GM19193 (cell line): ENCODE measurements around the gene DSC1.

ENCODE experiments used
- POLR2A ChIP-seq: IDR thresholded peaks from 4 replicates; pipeline ENCODE4 v1.6.1; 2011; ENCODE audit not compliant: insufficient read depth, insufficient read length; ENCODE audit errors: extremely low read depth

Gene DSC1

DNA sequence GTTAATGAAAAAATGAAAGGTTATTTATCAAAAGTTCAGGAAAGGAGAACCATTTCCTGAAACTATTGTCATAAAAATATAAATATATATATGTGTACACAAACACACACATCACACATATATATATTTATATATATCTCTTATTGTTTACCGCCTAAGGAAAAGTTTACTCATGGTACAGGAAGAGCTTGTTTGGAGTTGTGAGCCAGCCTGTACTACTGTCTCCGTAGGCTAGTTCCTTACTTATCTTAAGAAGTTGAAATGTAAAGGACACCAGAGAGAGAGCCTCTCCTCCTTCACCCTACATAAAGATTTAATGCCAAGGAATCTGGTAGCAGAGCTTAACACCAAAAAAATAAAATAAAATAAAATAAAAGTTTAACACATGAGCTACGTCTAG, 19.6 kb downstream of the DSC1 start:
- no peak for TF ChIP-seq POLR2A

DNA sequence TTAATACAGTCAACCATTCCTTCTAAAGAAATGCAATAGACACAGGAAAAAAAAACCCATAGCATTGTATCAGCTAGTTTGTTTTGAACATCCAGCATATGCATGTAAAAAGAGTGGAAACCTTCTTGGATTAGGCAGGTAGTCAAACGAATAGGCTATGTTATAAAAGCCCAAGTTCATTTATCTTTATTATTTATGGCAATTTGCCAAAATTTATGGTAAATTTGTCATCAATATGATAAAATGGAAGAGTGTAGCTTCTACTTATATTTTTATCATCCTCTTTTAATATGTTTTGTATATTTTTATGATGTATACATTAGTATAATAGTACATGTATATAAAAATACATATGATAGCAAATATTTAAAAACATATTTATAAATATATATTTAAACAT, 23.9 kb downstream of the DSC1 start:
- no peak for TF ChIP-seq POLR2A

DNA sequence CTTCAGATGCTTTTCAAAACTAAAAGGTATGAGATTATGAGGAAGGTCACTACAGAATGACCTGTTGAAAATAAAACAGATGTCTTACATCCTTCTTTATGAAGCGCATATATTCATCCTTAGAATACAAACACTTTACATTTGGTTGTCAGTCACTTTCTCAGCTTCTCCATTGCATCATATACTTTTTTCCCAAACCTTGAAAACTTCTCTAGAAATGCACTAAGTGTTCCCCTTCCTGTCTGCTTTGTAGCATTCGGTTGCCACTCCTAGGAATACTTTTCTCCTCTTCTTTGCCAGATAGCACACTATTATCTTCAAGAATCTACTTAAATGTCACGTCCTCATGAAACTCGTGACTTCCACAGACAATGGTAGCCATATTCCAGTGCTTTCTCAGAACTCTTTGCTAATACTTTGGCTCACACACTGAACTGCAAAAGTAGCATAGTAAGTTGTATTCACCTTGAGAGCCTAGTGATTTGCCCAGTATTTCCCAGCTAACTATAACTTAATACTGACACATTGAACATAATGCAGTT, 27.6 kb downstream of the DSC1 start:
- TF ChIP-seq POLR2A = no peak

DNA sequence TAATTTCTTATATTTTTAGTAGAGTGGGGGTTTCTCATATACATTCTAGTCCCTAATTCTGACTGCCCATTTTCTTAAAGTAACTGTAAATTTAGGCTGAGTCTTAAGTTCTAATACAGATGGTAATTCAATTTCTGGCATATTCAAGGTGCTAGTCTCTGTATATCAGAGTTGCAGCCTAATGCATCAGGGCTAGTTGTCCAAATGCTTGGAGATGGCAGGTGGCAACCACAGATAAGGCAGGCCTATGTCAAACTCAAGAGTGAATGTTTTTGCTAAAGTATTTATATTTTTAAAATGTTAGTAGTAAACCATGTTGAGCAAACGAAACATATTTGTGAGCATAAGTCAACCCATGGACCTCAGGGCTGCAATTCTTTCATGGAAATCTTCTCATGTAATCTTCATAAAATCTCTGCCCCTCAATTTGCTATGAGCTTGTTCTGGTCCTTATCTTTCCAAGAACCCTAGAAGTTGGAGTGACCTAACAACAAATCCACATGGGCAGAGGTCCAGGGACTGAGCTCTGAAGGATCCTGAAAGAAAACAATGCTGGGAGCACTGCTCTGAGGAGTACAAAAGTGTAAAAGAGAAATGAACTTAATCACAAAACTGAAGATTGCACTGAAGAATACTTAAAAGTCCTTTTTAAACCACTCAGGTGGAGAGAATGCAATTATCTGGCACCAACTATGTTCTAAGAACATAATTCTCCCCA, 33.1 kb downstream of the DSC1 start:
- TF ChIP-seq POLR2A = no peak

DNA sequence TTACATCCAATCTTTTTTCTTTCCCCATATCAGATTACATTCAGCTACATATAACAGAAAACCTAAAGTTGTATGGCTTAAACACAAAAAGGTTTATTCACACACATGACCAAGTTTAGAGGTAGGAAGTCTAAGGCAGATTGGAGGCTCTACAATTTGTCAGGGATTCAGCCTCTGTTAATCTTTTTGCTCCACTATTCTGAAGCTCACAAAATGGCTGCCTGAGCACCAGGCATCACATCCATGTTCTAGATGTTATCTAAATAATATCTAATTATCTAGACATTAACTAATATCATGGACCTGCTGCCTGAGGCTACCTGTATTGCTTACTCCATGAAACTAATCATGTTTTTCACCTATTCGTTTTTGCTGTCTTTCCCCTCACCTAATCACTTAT, 36.8 kb downstream of the DSC1 start:
- no peak for TF ChIP-seq POLR2A

DNA sequence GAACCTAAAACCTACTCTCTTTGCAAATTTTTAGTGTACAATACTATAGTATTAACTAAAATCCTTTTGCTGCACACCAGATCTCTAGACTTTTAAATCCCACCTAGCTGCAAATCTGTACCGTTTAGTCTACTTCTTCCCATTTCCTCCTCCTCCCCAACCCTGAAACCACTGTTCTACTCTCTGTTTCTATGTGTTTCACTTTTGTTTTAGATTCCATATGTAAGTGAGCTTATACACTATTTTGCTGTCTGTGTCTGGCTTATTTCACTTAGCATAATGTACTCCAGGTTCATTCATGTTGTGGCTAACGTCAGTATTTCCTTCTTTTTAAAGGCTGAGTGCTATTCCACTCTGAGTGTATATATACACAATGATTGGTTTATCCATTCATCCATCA, 42.1 kb downstream of the DSC1 start:
- no peak for TF ChIP-seq POLR2A

DNA sequence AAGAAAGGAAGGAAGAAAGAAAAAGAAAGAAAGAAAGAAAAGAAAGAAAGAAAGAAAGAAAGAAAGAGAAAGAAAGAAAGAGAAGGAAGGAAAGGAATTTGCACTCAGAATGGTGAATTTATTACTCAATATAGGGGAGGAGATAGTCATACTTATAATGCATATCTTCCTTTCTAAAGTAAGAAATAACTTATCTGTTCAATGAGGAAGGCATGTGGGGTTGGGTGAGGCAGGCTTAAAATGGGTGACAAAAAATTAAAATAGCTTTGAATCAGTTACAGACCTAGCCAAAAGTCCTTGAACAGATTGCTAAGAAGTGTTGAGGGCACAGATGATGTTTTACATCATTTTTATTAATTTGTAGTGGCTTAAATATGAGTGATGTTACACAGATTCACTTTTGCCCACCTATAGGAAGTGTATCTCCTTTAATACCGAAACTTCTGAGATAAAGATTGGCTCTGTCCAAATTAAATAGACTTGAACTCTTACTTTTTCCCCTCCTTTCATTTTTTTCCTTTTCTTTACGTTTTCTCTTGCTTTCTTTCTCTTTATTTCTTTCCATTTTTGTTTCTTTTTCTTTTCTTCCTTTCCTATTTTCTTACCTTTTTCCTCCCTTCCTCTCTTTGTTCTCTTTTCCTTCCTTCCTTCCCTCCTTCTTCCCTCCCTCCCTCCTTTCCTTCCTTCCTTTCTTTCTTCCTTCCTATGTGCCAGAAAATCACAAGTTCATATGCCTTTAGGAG, 45.6 kb downstream of the DSC1 start:
- no peak for TF ChIP-seq POLR2A

DNA sequence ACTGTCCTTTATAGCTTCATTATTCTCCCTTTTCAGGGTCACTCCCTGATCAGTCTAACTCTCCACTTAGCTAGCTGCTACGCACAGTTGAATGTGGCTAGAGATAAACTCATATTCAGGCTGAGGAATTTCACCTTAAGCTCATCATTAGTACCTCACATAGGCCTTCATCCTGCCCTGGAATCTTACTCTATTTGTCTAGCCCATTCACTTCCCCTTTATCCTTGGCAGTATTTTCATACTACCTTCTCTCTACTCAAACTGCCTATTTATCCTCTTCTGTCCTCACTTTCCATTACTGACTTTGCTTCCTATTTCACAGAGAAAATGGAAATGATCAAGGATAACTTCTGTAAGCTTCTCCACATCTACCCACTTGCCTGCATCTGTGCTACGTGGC, 49.9 kb downstream of the DSC1 start:
- no peak for TF ChIP-seq POLR2A

DNA sequence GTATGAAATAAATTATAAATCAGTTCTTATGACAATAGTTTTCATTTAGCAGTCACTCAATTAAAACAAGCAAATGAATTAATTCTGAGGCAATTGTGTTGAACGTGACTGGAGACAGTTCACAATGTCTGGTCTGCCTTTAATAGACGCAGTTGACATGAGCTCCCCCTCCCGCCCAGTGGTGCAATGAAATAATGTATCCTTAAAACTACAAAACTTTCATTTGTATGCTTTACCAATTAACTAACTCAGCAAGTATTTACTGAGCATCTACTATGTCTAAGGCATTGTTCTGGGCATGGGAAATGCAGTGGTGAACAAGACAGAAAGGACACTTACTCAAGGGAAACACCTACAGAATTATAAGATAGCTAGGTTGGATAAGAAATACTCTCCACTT, 56.9 kb downstream of the DSC1 start:
- no peak for TF ChIP-seq POLR2A

DNA sequence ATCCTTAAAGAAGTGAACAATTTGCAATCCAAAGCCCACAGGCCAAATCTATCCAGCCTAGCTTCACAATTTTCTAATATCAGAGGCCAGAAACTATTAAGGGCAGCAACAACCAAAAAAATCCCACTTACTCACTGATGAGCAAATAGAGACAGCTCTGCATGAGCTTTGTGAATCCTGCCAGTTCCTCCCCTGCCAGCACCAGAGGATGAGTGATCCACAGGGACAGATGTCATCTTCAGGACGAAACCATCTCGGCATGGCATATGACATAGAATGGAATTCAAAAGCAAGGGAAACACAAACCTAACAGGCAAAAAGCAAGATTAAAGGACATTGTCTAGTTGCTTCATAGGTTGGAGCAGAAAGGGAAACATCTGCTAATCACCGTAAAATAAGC, 58.2 kb downstream of the DSC1 start:
- TF ChIP-seq POLR2A = no peak

DNA sequence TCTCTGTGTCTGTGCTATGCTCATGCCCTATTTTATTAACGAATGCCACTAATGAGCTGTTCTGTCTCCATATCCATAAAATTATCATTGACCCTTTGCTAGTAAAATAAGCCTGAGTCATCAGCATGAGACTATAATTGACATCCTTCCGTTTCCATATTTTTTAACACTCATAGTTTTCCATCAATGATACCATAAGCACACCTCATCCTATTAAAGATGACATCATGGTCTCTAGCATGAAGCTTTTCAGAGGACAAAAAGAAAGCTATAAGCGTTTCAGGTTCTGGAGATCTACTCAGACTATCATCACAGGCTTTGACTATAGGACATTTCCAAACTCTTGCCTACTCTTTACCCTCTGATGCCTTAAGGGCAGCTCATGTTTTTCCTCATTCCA, 59.2 kb downstream of the DSC1 start:
- no peak for TF ChIP-seq POLR2A

DNA sequence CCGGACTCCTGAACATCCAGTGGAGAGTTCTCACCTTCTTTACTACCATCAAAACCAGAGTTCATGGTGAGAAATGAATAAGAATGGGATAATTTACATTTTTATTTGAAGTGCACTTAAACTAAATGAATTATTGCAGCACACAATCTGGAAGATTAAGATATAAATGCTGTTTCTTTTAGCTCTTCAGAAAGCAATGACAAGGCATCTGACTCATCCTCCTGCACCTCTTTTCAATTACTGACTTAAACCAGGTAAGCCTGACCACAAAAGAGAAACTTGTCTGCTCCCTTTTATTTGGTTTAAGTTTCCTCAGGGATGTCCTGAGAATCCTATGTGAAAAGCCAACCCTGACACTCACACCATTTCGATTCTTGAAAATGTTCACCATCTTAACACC, 59.7 kb downstream of the DSC1 start:
- TF ChIP-seq POLR2A = no peak

DNA sequence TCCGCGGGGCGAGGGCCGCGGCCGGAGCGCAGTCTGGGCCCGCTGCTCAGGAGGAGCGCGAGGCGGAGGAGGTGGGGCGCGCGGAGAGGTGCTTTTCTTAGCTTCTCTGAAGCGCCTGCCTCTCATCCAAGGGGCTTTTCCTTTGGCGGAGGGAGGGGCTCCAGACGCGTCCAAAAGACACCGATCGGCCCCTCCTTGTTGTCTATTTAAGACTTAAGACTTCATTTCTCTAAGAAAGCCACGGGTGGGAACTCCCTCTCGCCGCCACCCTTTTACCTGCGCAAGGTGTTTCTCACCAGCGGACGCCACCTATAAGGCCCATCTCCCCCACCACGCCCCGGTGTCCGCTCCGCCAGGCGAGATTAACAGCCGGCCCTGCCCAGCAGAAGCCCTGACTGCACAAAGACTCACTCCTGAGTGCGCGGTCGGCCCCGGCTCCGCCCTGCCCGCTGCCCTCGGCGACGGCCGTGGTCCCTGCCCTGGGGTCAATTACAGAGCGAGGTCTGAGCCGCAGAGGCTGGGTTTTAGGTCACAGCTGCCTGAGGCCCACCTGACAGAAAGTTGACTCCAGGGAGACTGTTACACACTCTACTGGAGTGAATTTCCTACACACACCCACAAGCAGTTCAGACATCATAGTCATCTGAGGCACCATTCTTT, 60.5 kb downstream of the DSC1 start, which contains the start of gene DSC2:
DSC2 (minus strand) TSS at position 397 of the 660 bp plus-strand sequence. CDS start 450 bp downstream, outside the sequence.
- TF ChIP-seq POLR2A = no peak

DNA sequence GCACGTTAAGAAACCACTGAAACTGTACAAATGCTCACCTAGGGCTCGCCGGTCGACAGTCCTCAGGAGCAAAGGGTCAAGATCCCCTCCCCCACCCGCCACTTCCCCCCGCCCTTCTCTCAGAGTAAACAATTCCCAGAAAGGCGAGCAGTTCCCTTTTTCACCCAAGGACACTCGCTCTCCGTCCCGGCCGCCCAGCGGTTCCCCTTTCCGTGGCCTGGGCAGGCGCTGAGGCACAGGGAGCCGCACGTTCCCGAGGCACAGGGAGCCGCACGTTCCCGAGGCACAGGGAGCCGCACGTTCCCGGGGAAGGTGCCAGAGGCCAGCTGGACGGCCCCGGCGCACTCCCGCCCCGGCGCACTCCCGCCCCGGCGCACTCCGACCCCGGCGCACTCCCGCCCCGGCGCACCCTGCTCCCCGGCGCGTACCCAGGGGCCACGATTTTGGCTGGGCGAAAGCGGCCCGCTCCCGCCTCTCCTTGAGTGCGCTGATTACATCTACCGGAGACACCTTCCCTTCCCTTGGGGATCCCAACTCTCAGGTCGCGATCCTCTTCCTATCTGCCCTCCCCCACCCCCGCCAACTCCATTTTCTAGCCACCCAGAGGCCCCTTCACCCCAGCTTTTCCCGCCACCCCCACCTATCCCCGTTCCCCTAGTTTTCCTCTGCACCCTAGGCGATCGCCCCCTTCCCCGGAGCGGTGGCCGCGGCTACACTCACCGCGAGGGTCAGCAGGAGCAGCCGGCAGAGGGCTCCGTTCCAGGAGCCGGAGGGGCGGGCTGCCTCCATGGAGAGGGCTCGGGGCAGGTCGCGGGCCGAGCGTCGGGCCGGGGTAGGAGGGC, 61.3 kb downstream of the DSC1 start:
- no peak for TF ChIP-seq POLR2A
